Naive thymus-derived CD8-positive, alpha-beta T cell (primary cell): Measurements from ENCODE around the gene SLC10A7. TPM values are rescaled to one million over a fixed set of nuclear protein-coding genes. Genes with fewer than 3 reads are reported as not detected.
"Not testable (repeated sequence)": the region's sequence is repeated elsewhere in the genome, so short reads cannot be mapped to it uniquely, and the experiment has no call there.

Experiments
- ATAC-seq, 2 donors: fragments of 150-1000 bp; cut with Tn5 transposase in 1 of 2; sonication (Bioruptor Pico), chemical (Tn5 transposase) in 1 of 2; 1 replicate in 1 of 2; 2 replicates in 1 of 2; pipeline ENCODE4 v1.10.0; 2021; ENCODE audit warnings: mild to moderate bottlenecking in 2 of 2, moderate library complexity in 2 of 2
- POLR2A ChIA-PET: fragments of 350-600 bp; sonication (Branson Sonifier 250); formaldehyde crosslinking; loops from one replicate; lab custom pipeline; 2021; ENCODE audit warnings: antibody characterized with exemption; lab: Charles Lee
- DNase-seq, 10 donors: peaks; one replicate each; pipeline versions ENCODE4 v3.0.0 to v3.0.0-alpha.2; 2020 to 2022
- H3K27ac Mint-ChIP-seq, 10 donors: one replicate each; pipeline ENCODE4 v1.8.0; 2020 to 2022; ENCODE audit warnings: mild to moderate bottlenecking in 10 of 10, mixed read lengths in 10 of 10, moderate library complexity in 4 of 10, inconsistent platforms in 1 of 10
- H3K27me3 Mint-ChIP-seq, 5 donors: one replicate each; pipeline ENCODE4 v1.8.0; 2021 to 2022; ENCODE audit warnings: mixed read lengths in 5 of 5
- H3K36me3 Mint-ChIP-seq, 3 donors: one replicate each; pipeline ENCODE4 v1.8.0; 2020 to 2022; ENCODE audit warnings: mixed read lengths in 3 of 3, mild to moderate bottlenecking in 2 of 3, inconsistent platforms in 1 of 3
- H3K4me1 Mint-ChIP-seq, 4 donors: one replicate each; pipeline ENCODE4 v1.8.0; 2021 to 2022; ENCODE audit warnings: mixed read lengths in 4 of 4
- H3K4me3 Mint-ChIP-seq, 10 donors: one replicate each; pipeline ENCODE4 v1.8.0; 2020 to 2022; ENCODE audit warnings: mild to moderate bottlenecking in 10 of 10, mixed read lengths in 10 of 10, moderate library complexity in 6 of 10, inconsistent platforms in 1 of 10
- H3K9me3 Mint-ChIP-seq, 9 donors: one replicate each; pipeline ENCODE4 v1.8.0; 2020 to 2022; ENCODE audit warnings: mixed read lengths in 9 of 9, mild to moderate bottlenecking in 3 of 9, inconsistent platforms in 1 of 9, moderate library complexity in 1 of 9
- polyA plus RNA-seq, 3 donors: library from polyadenylated mRNA; unstranded; fragments of 300-500 nt; fragmentation: Illumina TruSeq; gene quantifications; one replicate each; pipeline ENCODE4 v1.2.3, GENCODE V29; 2021
- total RNA-seq, 8 experiments: library from RNA in 2 of 8; stranded (reverse) in 2 of 8; gene quantifications; one replicate each; pipeline ENCODE4 v1.2.3 and lab custom pipeline; 2021 to 2026

SLC10A7 gene
- total and polyA plus RNA-seq, 5 experiments from 2014 or later: 7.8 to 14.2 (median 11.4) TPM

DNA sequence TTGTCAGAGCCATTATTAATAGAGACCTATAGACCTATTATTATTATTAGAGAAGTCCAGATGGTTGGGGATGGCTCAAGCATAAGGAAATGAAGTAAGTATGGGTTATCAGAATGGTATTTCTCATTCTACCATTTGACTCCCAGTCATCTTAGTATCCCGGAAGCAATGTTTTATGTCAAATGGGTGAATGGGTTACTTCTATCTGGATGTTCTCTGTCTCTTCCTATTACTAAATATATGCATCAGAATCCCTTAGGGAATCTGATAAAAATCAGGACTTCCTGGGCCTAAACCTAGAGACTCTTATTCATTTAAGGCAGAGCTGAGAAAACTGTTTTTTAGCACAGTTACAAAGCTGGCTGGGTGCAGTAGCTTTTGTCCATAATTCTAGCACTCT is 149.9 kb downstream of the SLC10A7 start:
- Mint-ChIP-seq H3K36me3 (peaks cover 0 to under 1% (median under 1%) of the 10 kb centered on the region in 3 donors), H3K27ac (no peak overlapping the region), H3K9me3 (peaks cover 0 to 3% (median 0%) of the 10 kb centered on the region in 9 donors), H3K27me3 (no peaks in the 10 kb centered on the region), H3K4me3 (no peak overlapping the region), H3K4me1 (peaks cover 0 to 18% (median 11%) of the 10 kb centered on the region in 4 donors)
- DNase-seq (no peak), ATAC-seq (no peak)
- POLR2A ChIA-PET: no interaction called here

DNA sequence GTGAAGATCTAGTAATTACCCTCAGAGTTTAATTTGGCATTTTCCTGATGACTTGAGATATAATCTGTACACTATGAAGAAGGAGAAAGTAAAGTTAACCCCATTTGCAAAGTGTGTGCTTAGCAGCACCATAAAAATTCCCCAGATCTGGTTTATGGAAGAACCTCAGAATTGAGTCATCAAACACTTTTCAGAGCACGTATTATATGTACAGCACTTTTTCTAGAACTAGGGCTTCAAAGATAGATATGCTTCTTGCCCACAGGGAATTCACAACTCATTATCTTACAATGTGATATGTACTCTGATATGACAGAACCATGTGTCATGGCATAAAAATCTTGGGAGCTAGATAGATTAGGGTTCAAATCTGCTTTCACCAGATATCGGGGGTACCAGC is 150.9 kb downstream of the SLC10A7 start:
- no peak overlapping the region for H3K27ac Mint-ChIP-seq
- no peak overlapping the region for H3K4me3 Mint-ChIP-seq
- H3K27me3 Mint-ChIP-seq: no peaks in the 10 kb centered on the region
- POLR2A ChIA-PET: no interaction called here
- peaks cover 0 to 18% (median 11%) of the 10 kb centered on the region in 4 donors for H3K4me1 Mint-ChIP-seq
- peaks cover 0 to 2% (median 2%) of the 10 kb centered on the region in 3 donors for H3K36me3 Mint-ChIP-seq
- ATAC-seq (no peak), DNase-seq (no peak)
- no peaks in the 10 kb centered on the region for H3K9me3 Mint-ChIP-seq

DNA sequence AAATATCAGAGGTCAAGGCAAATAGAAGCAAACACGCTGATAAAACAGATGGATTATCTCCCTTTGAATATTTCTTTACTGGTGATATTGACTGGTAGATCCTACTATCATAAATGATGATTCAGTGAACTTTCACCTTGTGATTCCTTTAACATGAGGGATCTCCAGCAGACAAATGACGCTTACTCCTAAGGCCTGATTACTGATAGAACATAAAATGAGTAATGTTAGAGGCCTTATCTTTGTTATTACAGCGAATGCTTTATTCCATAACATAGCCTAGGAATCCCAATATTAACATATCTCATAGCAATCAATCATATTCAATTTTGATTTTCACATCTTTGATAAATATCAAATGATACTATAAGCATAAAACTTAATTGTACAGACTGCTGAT is 152.3 kb downstream of the SLC10A7 start:
- DNase-seq: no peak
- Mint-ChIP-seq H3K27me3 (no peaks in the 10 kb centered on the region), H3K4me3 (no peak overlapping the region), H3K27ac (no peak overlapping the region), H3K4me1 (peaks cover 0 to 18% (median 10%) of the 10 kb centered on the region in 4 donors), H3K9me3 (peaks cover 0 to 2% (median 0%) of the 10 kb centered on the region in 9 donors), H3K36me3 (peaks cover under 1 to 3% (median 2%) of the 10 kb centered on the region in 3 donors)
- ATAC-seq: no peak
- POLR2A ChIA-PET: no interaction called here

DNA sequence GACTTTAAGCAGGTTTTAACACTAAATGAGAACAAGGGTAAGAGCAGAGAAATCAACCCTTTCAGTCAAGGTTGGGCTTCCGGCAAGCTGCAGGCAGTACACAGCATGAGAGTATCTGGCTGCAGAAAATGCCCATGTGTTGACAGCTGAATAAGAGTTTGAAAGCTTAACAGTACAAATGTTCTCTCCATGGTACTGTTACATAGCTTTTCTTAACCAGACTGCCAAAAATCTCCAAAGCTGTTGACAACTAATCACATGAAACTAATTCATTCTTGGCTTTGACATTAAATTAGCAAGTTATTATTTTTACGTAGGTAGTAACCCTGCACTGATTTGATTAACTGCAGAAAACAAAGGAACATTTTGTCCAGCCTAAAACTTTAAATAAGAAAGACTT is 153.5 kb downstream of the SLC10A7 start:
- Mint-ChIP-seq H3K36me3 (peaks cover 4 to 15% (median 13%) of the 10 kb centered on the region in 3 donors), H3K4me3 (no peak overlapping the region), H3K27me3 (no peaks in the 10 kb centered on the region), H3K4me1 (peaks cover 0 to 18% (median 12%) of the 10 kb centered on the region in 4 donors), H3K9me3 (peaks cover 4 to 15% (median 11%) of the 10 kb centered on the region in 9 donors), H3K27ac (peak overlapping the region in 1 of 10 donors; percentile 77)
- ATAC-seq (no peak), DNase-seq (no peak)
- POLR2A ChIA-PET: no interaction called here

DNA sequence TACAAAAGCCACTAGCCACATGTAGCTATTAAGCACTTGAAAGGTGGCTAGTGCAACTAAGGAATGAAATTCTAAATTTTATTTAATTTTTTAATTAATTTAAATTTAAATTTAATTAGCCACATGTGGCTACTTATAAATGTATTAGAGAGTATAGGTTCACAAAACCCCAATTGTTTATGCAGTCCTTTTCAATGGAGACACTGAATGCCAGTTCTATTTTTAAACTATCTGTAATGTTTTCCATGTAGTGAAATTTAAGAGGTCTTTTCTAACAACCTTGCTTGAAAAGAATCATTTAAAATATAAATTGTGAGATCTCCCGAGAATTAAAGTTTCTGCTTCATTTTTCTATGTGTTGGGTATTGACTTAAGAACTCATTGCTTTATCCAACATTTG is 154.4 kb downstream of the SLC10A7 start:
- Mint-ChIP-seq H3K27ac (no peak overlapping the region), H3K36me3 (peaks cover 10 to 22% (median 20%) of the 10 kb centered on the region in 3 donors), H3K27me3 (no peaks in the 10 kb centered on the region), H3K4me3 (no peak overlapping the region), H3K4me1 (peaks cover 0 to 18% (median 12%) of the 10 kb centered on the region in 4 donors), H3K9me3 (peaks cover 7 to 23% (median 18%) of the 10 kb centered on the region in 9 donors)
- POLR2A ChIA-PET: no interaction called here
- ATAC-seq (no peak), DNase-seq (no peak)

- Mint-ChIP-seq H3K4me3 (no peak overlapping the region), H3K27me3 (no peaks in the 10 kb centered on the region), H3K27ac (no peak overlapping the region), H3K36me3 (peaks cover 17 to 64% (median 41%) of the 10 kb centered on the region in 3 donors), H3K4me1 (peaks cover 0 to 3% (median under 1%) of the 10 kb centered on the region in 4 donors), H3K9me3 (peaks cover 7 to 42% (median 27%) of the 10 kb centered on the region in 9 donors)
- ATAC-seq (no peak), DNase-seq (no peak)
- POLR2A ChIA-PET: no interaction called here
Observed at GRCh38 chr4:146359771-146360170, 162.0 kb downstream of the SLC10A7 start.

- H3K9me3 Mint-ChIP-seq, POLR2A ChIA-PET, H3K36me3 Mint-ChIP-seq, DNase-seq, H3K27me3 Mint-ChIP-seq, ATAC-seq, H3K27ac Mint-ChIP-seq: not testable (repeated sequence)
- peak overlapping the region in 4 of 10 donors; percentile 12 to 20 (median 15) for H3K4me3 Mint-ChIP-seq
- H3K4me1 Mint-ChIP-seq: peaks cover 0 to 16% (median 4%) of the 10 kb centered on the region in 4 donors
Observed at GRCh38 chr4:146350114-146350513, 171.6 kb downstream of the SLC10A7 start.

DNA sequence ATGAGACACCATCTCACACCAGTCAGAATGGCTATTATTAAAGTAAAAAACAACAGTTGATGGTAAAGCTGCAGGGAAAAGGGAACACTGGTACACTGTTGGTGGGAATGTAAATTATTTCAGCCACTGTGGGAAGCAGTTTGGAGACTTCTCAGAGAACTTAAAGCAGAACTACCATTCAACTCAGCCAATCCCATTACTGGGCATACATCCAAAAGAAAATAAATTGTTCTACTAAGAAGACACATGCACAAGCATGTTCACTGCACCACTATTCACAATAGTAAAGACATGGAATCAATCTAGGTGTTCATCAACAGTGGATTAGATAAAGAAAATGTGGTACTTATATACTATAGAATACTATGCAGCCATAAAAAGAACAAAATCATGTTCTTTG is 172.4 kb downstream of the SLC10A7 start:
- no peaks in the 10 kb centered on the region for H3K36me3 Mint-ChIP-seq
- no peak for DNase-seq
- peak overlapping the region in 2 of 10 donors; percentile 42 to 45 for H3K4me3 Mint-ChIP-seq

DNA sequence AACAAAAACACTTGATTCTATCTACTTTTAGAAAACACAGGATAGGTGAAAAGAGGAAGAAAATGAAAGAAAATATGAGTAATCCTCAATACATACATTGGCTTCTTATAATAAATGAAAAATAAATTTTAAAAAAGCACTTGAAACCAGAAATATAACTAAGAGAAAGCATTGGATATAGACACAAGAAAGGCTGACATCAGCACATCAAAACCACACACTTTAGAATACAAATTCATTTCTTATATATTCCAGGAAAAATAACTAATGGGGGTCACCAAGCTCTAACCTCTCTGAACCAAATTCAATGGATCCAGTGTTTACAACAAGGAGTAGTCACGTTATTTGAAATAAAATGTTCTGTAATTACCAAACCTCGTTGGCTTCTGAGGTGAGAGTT is 173.9 kb downstream of the SLC10A7 start:
- Mint-ChIP-seq H3K27ac (no peak overlapping the region), H3K27me3 (no peaks in the 10 kb centered on the region), H3K4me3 (no peak overlapping the region), H3K9me3 (peaks cover 0 to 6% (median 0%) of the 10 kb centered on the region in 9 donors), H3K36me3 (no peaks in the 10 kb centered on the region), H3K4me1 (peaks cover 0 to 21% (median 4%) of the 10 kb centered on the region in 4 donors)
- ATAC-seq: no peak
- POLR2A ChIA-PET: no interaction called here
- DNase-seq: no peak

More for the DNA sequence above, 172.4 kb downstream of the SLC10A7 start:
- no peak for ATAC-seq
- H3K27me3 Mint-ChIP-seq: no peaks in the 10 kb centered on the region
- H3K27ac Mint-ChIP-seq: no peak overlapping the region
- peaks cover 0 to 6% (median 0%) of the 10 kb centered on the region in 9 donors for H3K9me3 Mint-ChIP-seq
- POLR2A ChIA-PET: no interaction called here
- H3K4me1 Mint-ChIP-seq: peaks cover 0 to 16% (median 4%) of the 10 kb centered on the region in 4 donors

DNA sequence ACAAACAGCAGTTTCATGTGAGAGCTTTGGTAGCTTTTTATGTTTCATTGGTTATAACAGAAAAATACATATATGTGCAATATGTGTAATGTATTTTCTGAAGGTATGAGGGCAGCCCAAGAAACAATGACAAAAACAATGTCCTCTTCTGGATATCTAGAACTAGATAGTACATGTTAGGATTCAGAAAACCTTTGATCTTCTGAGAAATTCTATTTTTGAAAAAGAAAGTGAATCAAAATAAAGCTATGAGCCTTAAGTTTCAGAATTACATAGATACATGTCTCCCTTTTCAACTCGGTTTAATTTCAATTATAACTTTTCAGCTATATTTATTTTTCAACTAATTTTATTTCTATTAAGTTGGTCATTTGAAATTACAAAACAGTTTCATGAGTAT is 175.5 kb downstream of the SLC10A7 start:
- H3K36me3 Mint-ChIP-seq: no peaks in the 10 kb centered on the region

GRCh38 chr4:146343776-146344175 is 178.0 kb downstream of the SLC10A7 start:
- POLR2A ChIA-PET: no interaction called here
- H3K4me3 Mint-ChIP-seq: peak overlapping the region in 1 of 10 donors; percentile 29
- H3K4me1 Mint-ChIP-seq: peaks cover 0 to 16% (median 3%) of the 10 kb centered on the region in 4 donors
- no peaks in the 10 kb centered on the region for H3K36me3 Mint-ChIP-seq
- no peaks in the 10 kb centered on the region for H3K27me3 Mint-ChIP-seq
- ATAC-seq (no peak), DNase-seq (no peak)
- no peaks in the 10 kb centered on the region for H3K9me3 Mint-ChIP-seq
- no peak overlapping the region for H3K27ac Mint-ChIP-seq

More for the DNA sequence above, 175.5 kb downstream of the SLC10A7 start:
- Mint-ChIP-seq H3K27me3 (no peaks in the 10 kb centered on the region), H3K4me1 (peaks cover 0 to 21% (median 4%) of the 10 kb centered on the region in 4 donors), H3K9me3 (peaks cover 0 to 6% (median 0%) of the 10 kb centered on the region in 9 donors), H3K27ac (no peak overlapping the region), H3K4me3 (no peak overlapping the region)
- POLR2A ChIA-PET: no interaction called here
- DNase-seq (no peak), ATAC-seq (no peak)

- Mint-ChIP-seq H3K27ac (no peak overlapping the region), H3K9me3 (no peaks in the 10 kb centered on the region), H3K36me3 (no peaks in the 10 kb centered on the region), H3K27me3 (no peaks in the 10 kb centered on the region), H3K4me3 (no peak overlapping the region), H3K4me1 (peaks cover 0 to 14% (median 3%) of the 10 kb centered on the region in 4 donors)
- DNase-seq: no peak
- no peak for ATAC-seq
- POLR2A ChIA-PET: no interaction called here
Observed at GRCh38 chr4:146343199-146343598, 178.5 kb downstream of the SLC10A7 start.

DNA sequence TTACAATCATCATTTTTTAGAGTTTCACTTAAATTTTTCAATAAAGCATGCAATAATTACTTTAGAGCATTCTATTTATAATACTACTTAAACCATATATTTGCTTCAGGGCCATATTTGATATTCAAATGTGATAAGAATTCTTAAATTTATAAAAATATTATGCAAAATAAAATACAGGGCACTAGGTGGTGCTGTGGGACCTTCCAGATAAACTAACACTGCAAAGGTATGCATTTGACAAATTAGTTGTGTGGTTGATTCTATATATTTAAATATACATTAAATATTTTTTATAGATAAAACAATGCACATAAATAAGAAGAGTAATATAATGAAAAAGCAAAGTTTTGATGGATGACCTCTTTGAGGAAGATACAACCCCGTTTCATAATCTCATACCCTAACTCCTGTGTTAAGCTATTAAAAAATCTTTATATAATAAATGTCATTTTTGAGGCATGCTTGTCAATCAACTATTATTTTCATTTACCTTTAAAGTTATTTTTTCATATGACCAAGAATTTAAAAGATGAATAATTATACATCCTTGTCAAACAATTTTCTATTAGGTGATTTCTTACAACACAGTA is 179.0 kb downstream of the SLC10A7 start:
- peaks cover 0 to 12% (median 3%) of the 10 kb centered on the region in 4 donors for H3K4me1 Mint-ChIP-seq
- ATAC-seq (no peak), DNase-seq (peak in 5 of 10 donors; percentile 2 to 39 (median 30))
- H3K4me3 Mint-ChIP-seq: no peak overlapping the region
- no peak overlapping the region for H3K27ac Mint-ChIP-seq
- no peaks in the 10 kb centered on the region for H3K9me3 Mint-ChIP-seq
- H3K27me3 Mint-ChIP-seq: no peaks in the 10 kb centered on the region
- no peaks in the 10 kb centered on the region for H3K36me3 Mint-ChIP-seq
- POLR2A ChIA-PET: no interaction called here
